Upper lobe of left lung (tissue), 4 donors: ENCODE measurements around the gene MRPL20.
A peak's percentile ranks its signal among the peaks of the same experiment; 100 is the strongest.

Source experiments
- EP300 ChIP-seq, 4 donors: sonication (generic); formaldehyde crosslinking; IDR thresholded peaks; one replicate each; pipeline ENCODE4 v1.5.1; 2017; ENCODE audit warnings: antibody characterized with exemption in 4 of 4, control low read depth in 2 of 4
- POLR2A ChIP-seq, 4 donors: fragments of 450-650 bp; IDR thresholded peaks; one replicate each; pipeline ENCODE4 v1.5.1; 2016 to 2017; ENCODE audit warnings: antibody characterized with exemption in 4 of 4, mild to moderate bottlenecking in 2 of 4
- POLR2AphosphoS5 ChIP-seq, 2 donors: sonication (generic); formaldehyde crosslinking; IDR thresholded peaks; one replicate each; pipeline ENCODE4 v1.5.1; 2017; ENCODE audit warnings: antibody characterized with exemption in 2 of 2
- TF ChIP-seq, protein P1 (sequence below), 6 experiments: fragments of 450-650 bp in 4 of 6; fragments of 200-600 bp in 2 of 6; sonication (generic) in 2 of 6; IDR thresholded peaks; one replicate each; pipeline ENCODE4 v1.5.1; 2016 to 2019; ENCODE audit warnings: antibody characterized with exemption in 6 of 6

DNA sequence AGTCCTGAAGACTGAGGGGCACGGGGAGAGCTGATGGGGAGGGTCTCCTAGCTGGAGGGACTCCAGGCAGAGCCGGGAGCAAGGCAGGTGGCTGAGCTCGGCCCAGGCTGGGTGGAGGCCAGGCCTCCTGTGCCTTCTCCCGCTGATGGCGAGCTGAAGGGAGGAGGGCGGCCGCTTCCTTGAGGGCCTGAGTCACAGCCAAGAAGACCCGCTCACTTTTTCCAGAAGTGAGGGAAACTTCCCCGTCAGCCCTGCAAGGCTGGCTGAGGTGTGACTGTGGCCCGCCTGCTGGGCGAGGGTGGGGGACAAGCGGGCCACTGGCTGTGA, 26.7 kb upstream of the MRPL20 start:
- TF ChIP-seq POLR2A (IDR thresholded peaks at IDR 0.05): no peak
- peak in 1 of 4 donors; percentile 34 for TF ChIP-seq EP300 (IDR thresholded peaks at IDR 0.05)
- TF ChIP-seq, protein P1, sequence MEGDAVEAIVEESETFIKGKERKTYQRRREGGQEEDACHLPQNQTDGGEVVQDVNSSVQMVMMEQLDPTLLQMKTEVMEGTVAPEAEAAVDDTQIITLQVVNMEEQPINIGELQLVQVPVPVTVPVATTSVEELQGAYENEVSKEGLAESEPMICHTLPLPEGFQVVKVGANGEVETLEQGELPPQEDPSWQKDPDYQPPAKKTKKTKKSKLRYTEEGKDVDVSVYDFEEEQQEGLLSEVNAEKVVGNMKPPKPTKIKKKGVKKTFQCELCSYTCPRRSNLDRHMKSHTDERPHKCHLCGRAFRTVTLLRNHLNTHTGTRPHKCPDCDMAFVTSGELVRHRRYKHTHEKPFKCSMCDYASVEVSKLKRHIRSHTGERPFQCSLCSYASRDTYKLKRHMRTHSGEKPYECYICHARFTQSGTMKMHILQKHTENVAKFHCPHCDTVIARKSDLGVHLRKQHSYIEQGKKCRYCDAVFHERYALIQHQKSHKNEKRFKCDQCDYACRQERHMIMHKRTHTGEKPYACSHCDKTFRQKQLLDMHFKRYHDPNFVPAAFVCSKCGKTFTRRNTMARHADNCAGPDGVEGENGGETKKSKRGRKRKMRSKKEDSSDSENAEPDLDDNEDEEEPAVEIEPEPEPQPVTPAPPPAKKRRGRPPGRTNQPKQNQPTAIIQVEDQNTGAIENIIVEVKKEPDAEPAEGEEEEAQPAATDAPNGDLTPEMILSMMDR (IDR thresholded peaks at IDR 0.05): no peak
- TF ChIP-seq POLR2AphosphoS5 (IDR thresholded peaks at IDR 0.05): no peak
